ENCODE results near the gene SSBP4. TPM values are rescaled to one million over a fixed set of nuclear protein-coding genes. Genes with fewer than 3 reads are reported as not detected.

Gene SSBP4
- 32.9 and 45.6 TPM in 2 replicates for total RNA-seq

DNA sequence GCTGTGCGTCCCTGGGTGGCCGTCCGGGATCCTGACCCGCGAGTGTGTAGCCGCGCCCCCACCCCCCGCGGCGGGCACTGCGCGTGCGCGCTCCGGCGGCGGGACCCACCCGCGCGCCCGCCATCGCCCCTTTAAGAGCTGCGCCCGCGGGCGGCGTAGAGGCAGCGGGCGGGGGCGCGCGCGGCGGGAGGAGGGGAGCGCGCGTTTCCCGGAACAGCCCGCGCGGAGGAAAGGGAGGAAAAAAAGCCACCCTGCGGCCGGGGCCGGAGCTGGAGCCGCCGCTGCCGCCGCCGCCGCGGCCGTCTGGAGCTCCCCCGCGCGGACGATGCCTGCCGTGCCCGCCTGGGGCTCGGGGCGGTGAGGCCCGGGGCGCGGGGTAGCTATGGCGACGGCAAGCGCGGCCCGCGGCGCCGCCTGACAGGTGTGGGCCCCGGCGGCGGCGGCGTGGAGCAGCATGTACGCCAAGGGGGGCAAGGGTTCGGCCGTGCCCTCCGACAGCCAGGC is at the start of gene SSBP4:
Gene SSBP4 (plus strand): TSS at position 204 of the 504 bp plus-strand sequence. CDS start 251 bp downstream, at position 455.

DNA sequence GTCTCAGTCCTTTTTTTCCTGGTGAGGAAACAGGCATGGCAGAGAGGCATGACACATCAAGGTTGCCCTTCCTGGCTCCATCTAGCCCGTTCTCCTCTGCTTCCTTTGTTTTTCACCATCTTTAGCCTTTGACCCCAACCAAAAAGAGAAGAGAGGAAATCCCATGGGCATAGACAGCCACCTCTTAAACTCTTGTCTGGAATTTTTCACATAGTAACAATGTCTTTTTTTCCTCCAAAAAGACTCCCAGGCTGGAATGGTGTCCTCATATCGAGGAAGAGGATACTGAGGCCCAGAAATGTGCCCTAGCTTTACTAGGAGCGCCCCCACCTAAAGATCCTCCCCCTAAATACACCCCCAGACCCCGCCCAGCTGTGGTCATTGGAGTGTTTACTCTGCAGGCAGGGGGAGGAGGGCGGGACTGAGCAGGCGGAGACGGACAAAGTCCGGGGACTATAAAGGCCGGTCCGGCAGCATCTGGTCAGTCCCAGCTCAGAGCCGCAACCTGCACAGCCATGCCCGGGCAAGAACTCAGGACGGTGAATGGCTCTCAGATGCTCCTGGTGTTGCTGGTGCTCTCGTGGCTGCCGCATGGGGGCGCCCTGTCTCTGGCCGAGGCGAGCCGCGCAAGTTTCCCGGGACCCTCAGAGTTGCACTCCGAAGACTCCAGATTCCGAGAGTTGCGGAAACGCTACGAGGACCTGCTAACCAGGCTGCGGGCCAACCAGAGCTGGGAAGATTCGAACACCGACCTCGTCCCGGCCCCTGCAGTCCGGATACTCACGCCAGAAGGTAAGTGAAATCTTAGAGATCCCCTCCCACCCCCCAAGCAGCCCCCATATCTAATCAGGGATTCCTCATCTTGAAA is 33.3 kb upstream of the SSBP4 start, which contains the start of gene GDF15:
Gene GDF15 (plus strand): TSS at position 484 of the 868 bp plus-strand sequence. CDS start 32 bp downstream, at position 516.

DNA sequence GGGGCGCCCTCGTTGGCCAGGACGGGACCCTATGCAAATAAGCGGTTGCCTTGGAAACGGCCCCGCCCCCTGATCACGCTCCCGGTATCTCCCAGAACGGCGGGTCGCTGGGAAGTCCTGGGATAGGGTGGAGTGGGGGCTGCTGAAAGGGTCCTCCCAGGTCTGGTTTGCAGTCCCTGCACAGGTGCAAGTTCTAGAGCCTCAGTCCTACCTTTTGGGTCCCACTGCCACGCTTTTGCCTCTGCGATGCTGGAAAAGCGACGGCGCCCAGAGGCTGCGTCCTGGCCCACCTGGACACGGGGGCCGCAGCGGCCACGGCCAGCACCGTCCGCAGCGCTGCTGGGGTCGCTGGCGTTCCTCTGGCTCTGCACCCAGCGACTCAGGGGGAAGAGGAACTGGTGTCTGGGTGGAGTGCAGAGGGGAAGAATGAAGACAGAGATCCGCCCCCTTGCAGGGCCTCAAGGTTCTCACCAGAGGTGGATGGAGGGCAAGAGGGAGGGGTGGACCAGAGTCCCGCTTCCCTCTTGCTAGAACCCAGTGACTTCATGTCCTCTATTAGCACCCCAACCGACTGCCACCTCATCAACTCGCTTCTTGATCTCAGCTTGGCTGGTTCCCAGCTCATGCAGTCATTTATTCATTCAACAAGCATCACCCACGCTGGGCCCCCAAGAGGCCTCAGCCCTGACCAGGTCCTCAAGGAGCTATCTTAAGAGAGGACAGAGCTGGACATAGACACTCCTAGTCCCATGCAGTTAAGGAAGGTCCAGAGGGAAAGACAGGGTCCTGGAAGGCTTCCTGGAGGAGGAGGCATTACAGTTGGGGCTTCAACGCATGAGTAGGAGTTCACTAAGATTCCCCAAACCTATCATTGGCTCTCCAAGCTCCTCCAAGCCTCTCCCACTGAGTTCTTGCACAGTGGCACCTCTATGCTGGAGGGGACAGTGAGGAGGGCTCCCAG is 21.7 kb upstream of the SSBP4 start, which contains the start of gene LRRC25:
Gene LRRC25 (minus strand): TSS at position 381 of the 961 bp plus-strand sequence. CDS start 659 bp downstream, outside the sequence.

DNA sequence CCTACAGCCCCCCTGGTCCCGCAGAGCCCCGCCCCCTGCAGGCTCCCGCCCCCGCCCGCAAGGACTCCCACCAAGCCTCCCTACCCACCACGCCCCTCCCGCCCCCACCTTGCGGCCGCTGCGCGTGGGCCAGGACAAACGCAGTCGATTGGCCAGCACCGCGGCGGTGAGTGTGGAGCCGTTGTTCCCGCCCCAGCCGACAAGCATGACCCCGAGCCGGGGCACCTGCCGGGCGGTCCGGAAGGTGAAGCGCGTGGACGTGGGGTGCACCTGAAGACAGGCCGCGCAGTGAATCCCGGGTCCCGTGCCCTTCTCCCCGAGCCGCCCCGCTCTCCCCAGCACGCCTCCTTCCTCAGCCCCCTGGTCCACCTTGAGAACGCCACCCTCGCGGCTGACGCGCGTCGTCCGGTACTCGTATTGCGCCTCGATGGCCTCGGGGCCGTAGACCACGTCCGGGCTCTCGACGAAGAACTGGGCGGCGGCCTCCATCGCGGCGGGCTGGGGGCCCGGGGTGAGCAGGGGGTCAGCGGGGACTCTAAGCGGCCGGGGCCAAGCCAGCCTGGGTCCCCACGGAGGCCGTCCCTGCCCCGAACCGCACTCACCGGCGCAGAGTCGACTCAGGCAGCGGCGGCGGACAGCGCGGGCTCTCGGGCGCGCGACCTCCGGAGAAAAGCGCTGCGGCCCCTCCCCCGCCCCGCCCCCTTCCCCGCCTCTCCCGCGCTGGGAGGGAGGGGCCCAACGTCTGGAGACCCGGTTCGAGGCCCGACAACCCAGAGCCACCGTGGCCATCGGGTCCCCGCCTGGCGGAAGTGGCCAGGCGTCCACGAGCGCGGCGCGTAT is 18.5 kb downstream of the SSBP4 start, which contains the start of gene ISYNA1:
Gene ISYNA1 (minus strand): TSS at position 643 of the 840 bp plus-strand sequence. CDS start 154 bp downstream, at position 489.

Other genes with a start within 250 kb of the SSBP4 start
- 7.2 and 11.2 TPM in 2 replicates for gene IFI30, start 245.6 kb upstream of the SSBP4 start, total RNA-seq
- 6.0 and 6.4 TPM in 2 replicates for gene MPV17L2, start 226.2 kb upstream of the SSBP4 start, total RNA-seq
- gene RAB3A, start 215.4 kb upstream of the SSBP4 start, total RNA-seq: 2.4 and 3.1 TPM in 2 replicates
- gene PDE4C, start 193.0 kb upstream of the SSBP4 start, total RNA-seq: 0.57 and 4.9 TPM in 2 replicates
- 0.14 and 0.28 TPM in 2 replicates for gene IQCN, start 144.9 kb upstream of the SSBP4 start, total RNA-seq
- 47.5 and 69.6 TPM in 2 replicates for gene JUND, start 137.8 kb upstream of the SSBP4 start, total RNA-seq
- 78.1 and 107 TPM in 2 replicates for gene LSM4, start 96.3 kb upstream of the SSBP4 start, total RNA-seq
- 33.1 and 44.2 TPM in 2 replicates for gene PGPEP1, start 78.8 kb upstream of the SSBP4 start, total RNA-seq
- 62.4 and 105 TPM in 2 replicates for gene GDF15, start 33.2 kb upstream of the SSBP4 start, total RNA-seq
- 0.14 and 0.28 TPM in 2 replicates for gene LRRC25, start 21.8 kb upstream of the SSBP4 start, total RNA-seq
- gene ISYNA1, start 18.7 kb downstream of the SSBP4 start, total RNA-seq: 9.2 and 23.0 TPM in 2 replicates
- 17.8 and 20.9 TPM in 2 replicates for gene ELL, start 102.7 kb downstream of the SSBP4 start, total RNA-seq
- 256 and 265 TPM in 2 replicates for gene FKBP8, start 124.2 kb downstream of the SSBP4 start, total RNA-seq
- gene KXD1, start 138.5 kb downstream of the SSBP4 start, total RNA-seq: 54.0 and 65.1 TPM in 2 replicates
- 1,243 and 1,519 TPM in 2 replicates for gene UBA52, start 152.5 kb downstream of the SSBP4 start, total RNA-seq
- 39.9 and 44.1 TPM in 2 replicates for gene REX1BD, start 169.4 kb downstream of the SSBP4 start, total RNA-seq
- gene CRLF1, start 187.4 kb downstream of the SSBP4 start, total RNA-seq: 28.7 and 60.3 TPM in 2 replicates
- gene TMEM59L, start 193.5 kb downstream of the SSBP4 start, total RNA-seq: 1.00 and 2.3 TPM in 2 replicates
- gene KLHL26, start 217.6 kb downstream of the SSBP4 start, total RNA-seq: 3.1 and 3.7 TPM in 2 replicates

Measured in smooth muscle cell of bladder (primary cell).